ENCODE results near the gene RIMS1. TPM values are rescaled to one million over a fixed set of nuclear protein-coding genes. Genes with fewer than 3 reads are reported as not detected.
"Not testable (repeated sequence)": the region's sequence is repeated elsewhere in the genome, so short reads cannot be mapped to it uniquely, and the experiment has no call there.

RIMS1 gene
- total RNA-seq, 3 donors from 2014 or later (not counting 1 experiment from before 2014, with no cell fraction given), result not detected

GRCh38 chr6:71983131-71983530, 96.8 kb downstream of the RIMS1 start:
- no peaks in the 10 kb centered on the region for H3K36me3 Mint-ChIP-seq
- no peak for TF ChIP-seq CTCF (IDR thresholded peaks at IDR 0.05)
- no peaks in the 10 kb centered on the region for H3K9me3 ChIP-seq (ENCODE audit: control insufficient read depth, insufficient read depth, low read length)
- H3K4me1 ChIP-seq (ENCODE audit: control insufficient read depth, insufficient read depth, low read length), result no peaks in the 10 kb centered on the region
- no peaks in the 10 kb centered on the region for H3K27me3 Mint-ChIP-seq (ENCODE audit: low read depth in 2 of 2)
- no peak overlapping the region for H3K27ac Mint-ChIP-seq
- no peaks in the 10 kb centered on the region for H3K27me3 ChIP-seq (ENCODE audit: control insufficient read depth, insufficient read depth, low read length)
- no peak overlapping the region for H3K4me3 ChIP-seq (ENCODE audit: low read length)
- H3K9me3 Mint-ChIP-seq, result peaks cover 18 to 26% of the 10 kb centered on the region in 2 donors
- no CpG with 5 or more reads among the region's 1 CpG for WGBS (ENCODE audit: insufficient coverage)
- DNase-seq, result no peak
- H3K4me3 Mint-ChIP-seq, result no peak overlapping the region
- no peaks in the 10 kb centered on the region for H3K4me1 Mint-ChIP-seq
- H3K36me3 ChIP-seq (ENCODE audit: control insufficient read depth, insufficient read depth, low read length), result no peaks in the 10 kb centered on the region
- H3K27ac ChIP-seq (ENCODE audit: low read length), result no peak overlapping the region
- ATAC-seq, result no peak
- intact Hi-C loops (cut with micrococcal nuclease), result no loop called here

GRCh38 chr6:71994705-71995271, 108.4 kb downstream of the RIMS1 start:
- Mint-ChIP-seq H3K9me3 (peaks cover 7% of the 10 kb centered on the region in 2 donors), H3K27ac (no peak overlapping the region), H3K27me3 (ENCODE audit: low read depth in 2 of 2) (no peaks in the 10 kb centered on the region), H3K36me3 (no peaks in the 10 kb centered on the region), H3K4me3 (no peak overlapping the region), H3K4me1 (no peaks in the 10 kb centered on the region)
- H3K4me1 ChIP-seq (ENCODE audit: control insufficient read depth, insufficient read depth, low read length), result no peaks in the 10 kb centered on the region
- TF ChIP-seq CTCF (IDR thresholded peaks at IDR 0.05), result no peak
- DNase-seq (no peak), ATAC-seq (no peak)
- no peaks in the 10 kb centered on the region for H3K27me3 ChIP-seq (ENCODE audit: control insufficient read depth, insufficient read depth, low read length)
- no peaks in the 10 kb centered on the region for H3K36me3 ChIP-seq (ENCODE audit: control insufficient read depth, insufficient read depth, low read length)
- no peak overlapping the region for H3K4me3 ChIP-seq (ENCODE audit: low read length)
- 90% methylated on average over 1 of the region's 1 CpG for WGBS (ENCODE audit: insufficient coverage)
- no peak overlapping the region for H3K27ac ChIP-seq (ENCODE audit: low read length)
- H3K9me3 ChIP-seq (ENCODE audit: control insufficient read depth, insufficient read depth, low read length), result no peaks in the 10 kb centered on the region
- intact Hi-C loops (cut with micrococcal nuclease), result no loop called here

GRCh38 chr6:71997341-71997740, 111.0 kb downstream of the RIMS1 start:
- Mint-ChIP-seq H3K9me3 (peaks cover 14 to 18% of the 10 kb centered on the region in 2 donors), H3K36me3 (no peaks in the 10 kb centered on the region), H3K4me1 (no peaks in the 10 kb centered on the region), H3K27ac (no peak overlapping the region), H3K27me3 (ENCODE audit: low read depth in 2 of 2) (no peaks in the 10 kb centered on the region), H3K4me3 (no peak overlapping the region)
- TF ChIP-seq CTCF (IDR thresholded peaks at IDR 0.05), result no peak
- intact Hi-C loops (cut with micrococcal nuclease), result no loop called here
- no peak overlapping the region for H3K4me3 ChIP-seq (ENCODE audit: low read length)
- no peaks in the 10 kb centered on the region for H3K9me3 ChIP-seq (ENCODE audit: control insufficient read depth, insufficient read depth, low read length)
- ATAC-seq (no peak), DNase-seq (no peak)
- WGBS (ENCODE audit: insufficient coverage), result no CpG with 5 or more reads among the region's 1 CpG
- H3K4me1 ChIP-seq (ENCODE audit: control insufficient read depth, insufficient read depth, low read length), result no peaks in the 10 kb centered on the region
- no peaks in the 10 kb centered on the region for H3K27me3 ChIP-seq (ENCODE audit: control insufficient read depth, insufficient read depth, low read length)
- H3K36me3 ChIP-seq (ENCODE audit: control insufficient read depth, insufficient read depth, low read length), result no peaks in the 10 kb centered on the region
- no peak overlapping the region for H3K27ac ChIP-seq (ENCODE audit: low read length)

- H3K36me3 ChIP-seq (ENCODE audit: control insufficient read depth, insufficient read depth, low read length), result no peaks in the 10 kb centered on the region
- no peaks in the 10 kb centered on the region for H3K27me3 ChIP-seq (ENCODE audit: control insufficient read depth, insufficient read depth, low read length)
- no peak overlapping the region for H3K27ac ChIP-seq (ENCODE audit: low read length)
- no peak overlapping the region for H3K4me3 ChIP-seq (ENCODE audit: low read length)
- Mint-ChIP-seq H3K9me3 (peaks cover 13 to 23% of the 10 kb centered on the region in 2 donors), H3K27ac (no peak overlapping the region), H3K36me3 (no peaks in the 10 kb centered on the region), H3K4me3 (no peak overlapping the region), H3K4me1 (no peaks in the 10 kb centered on the region), H3K27me3 (ENCODE audit: low read depth in 2 of 2) (no peaks in the 10 kb centered on the region)
- H3K9me3 ChIP-seq (ENCODE audit: control insufficient read depth, insufficient read depth, low read length), result peaks cover 3% of the 10 kb centered on the region
- DNase-seq (no peak), ATAC-seq (no peak)
- 84% methylated on average over 4 of the region's 4 CpGs for WGBS (ENCODE audit: insufficient coverage)
- no peak for TF ChIP-seq CTCF (IDR thresholded peaks at IDR 0.05)
- no peaks in the 10 kb centered on the region for H3K4me1 ChIP-seq (ENCODE audit: control insufficient read depth, insufficient read depth, low read length)
- intact Hi-C loops (cut with micrococcal nuclease), result no loop called here
Measured at GRCh38 chr6:72002415-72002814, 116.1 kb downstream of the RIMS1 start.

- intact Hi-C loops (cut with micrococcal nuclease); H3K4me1 Mint-ChIP-seq; H3K27ac Mint-ChIP-seq; H3K4me3 ChIP-seq (ENCODE audit: low read length); H3K4me3 Mint-ChIP-seq; H3K4me1 ChIP-seq (ENCODE audit: control insufficient read depth, insufficient read depth, low read length); H3K27me3 Mint-ChIP-seq (ENCODE audit: low read depth in 2 of 2); H3K36me3 Mint-ChIP-seq; DNase-seq; H3K9me3 ChIP-seq (ENCODE audit: control insufficient read depth, insufficient read depth, low read length); H3K27me3 ChIP-seq (ENCODE audit: control insufficient read depth, insufficient read depth, low read length); ATAC-seq; H3K36me3 ChIP-seq (ENCODE audit: control insufficient read depth, insufficient read depth, low read length); H3K27ac ChIP-seq (ENCODE audit: low read length): not testable (repeated sequence)
- peaks cover 8 to 21% of the 10 kb centered on the region in 2 donors for H3K9me3 Mint-ChIP-seq
- 95% methylated on average over 9 of the region's 9 CpGs for WGBS (ENCODE audit: insufficient coverage)
Measured at GRCh38 chr6:72006591-72006990, 120.2 kb downstream of the RIMS1 start.
